Measurements from ENCODE around the gene KCNJ11.
A peak's percentile ranks its signal among the peaks of the same experiment; 100 is the strongest.

Gene KCNJ11

DNA sequence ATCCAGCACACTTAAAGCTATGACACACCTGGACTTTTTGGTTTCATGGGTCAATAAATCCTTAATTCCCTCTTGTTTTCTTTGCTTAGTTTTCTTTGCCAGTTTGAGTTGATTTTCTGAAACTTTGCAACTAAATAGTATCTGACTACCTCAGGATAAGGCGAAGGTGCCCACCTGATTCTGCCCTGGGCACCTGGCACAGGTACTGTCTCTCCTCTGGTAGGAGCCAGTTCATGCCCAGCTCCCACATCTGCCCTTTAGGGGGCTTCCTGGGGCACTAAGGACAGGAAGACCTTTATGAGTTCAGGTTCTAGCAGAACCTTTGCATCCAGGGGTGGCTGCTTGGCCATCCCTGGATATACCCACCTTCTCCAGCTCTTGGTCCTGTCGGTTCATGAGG, 19.6 kb upstream of the KCNJ11 start:
- no peak for DNase-seq (ENCODE audit: low spot score)

DNA sequence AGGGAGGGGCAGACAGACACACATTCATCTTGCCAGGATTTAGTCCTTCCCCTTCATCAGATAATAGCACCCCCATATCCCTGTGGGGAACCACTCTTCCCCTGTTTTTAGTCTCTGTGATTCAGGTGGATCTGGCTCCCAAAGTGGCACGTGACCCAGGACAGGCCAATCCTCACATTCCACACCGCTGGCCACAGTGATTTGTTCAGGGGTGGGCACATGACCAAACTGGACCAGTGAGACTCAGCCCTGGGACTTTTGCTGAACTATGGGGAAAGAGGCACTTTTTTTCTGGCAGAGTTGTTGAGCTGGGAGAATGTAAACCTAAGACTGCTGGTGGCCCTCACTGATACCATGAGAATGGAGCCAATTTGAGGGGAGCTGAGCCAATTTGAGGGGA, 19.1 kb upstream of the KCNJ11 start:
- DNase-seq (ENCODE audit: low spot score): no peak

GRCh38 chr11:17406818-17407149, 18.3 kb upstream of the KCNJ11 start:
- DNase-seq (ENCODE audit: low spot score): no peak

GRCh38 chr11:17406082-17406817, 17.8 kb upstream of the KCNJ11 start:
- no peak for DNase-seq (ENCODE audit: low spot score)

DNA sequence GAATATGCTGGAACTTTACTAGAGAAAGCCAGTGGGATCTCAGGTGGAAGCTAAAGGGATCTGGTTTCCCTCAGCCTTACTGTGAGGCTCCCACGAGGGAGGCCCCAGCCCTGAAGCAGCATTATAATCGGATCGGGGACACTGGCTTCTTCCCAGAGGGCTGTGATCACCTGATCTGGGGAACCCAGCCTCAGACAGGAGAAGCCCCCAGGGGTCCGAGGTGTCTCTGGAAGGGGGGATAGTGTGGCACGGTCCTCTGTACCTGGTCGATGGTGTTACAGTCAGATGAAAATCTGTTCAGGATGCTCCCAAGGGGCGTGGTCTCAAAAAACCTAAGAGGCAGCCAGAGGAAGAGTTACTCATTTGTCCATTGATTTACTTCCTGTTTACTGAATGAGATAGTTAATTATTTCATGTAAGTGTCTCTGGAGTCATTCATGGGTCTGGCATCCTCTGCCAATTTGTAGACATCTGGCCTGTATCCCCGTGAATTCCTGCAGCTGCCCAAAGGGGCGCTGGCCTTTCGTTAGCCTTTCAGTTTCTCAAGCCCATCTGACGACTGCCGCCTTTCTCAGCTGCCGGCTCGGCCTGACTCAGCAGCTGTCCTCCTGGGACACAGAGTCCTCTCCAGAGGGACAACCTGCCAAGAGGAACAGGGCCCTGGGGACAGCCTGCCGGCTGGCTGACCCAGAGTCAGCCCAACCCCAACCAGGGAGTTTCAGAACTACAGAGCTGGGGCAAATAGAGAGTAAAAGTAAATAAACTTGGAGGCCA, 17.0 kb upstream of the KCNJ11 start:
- peak; percentile 67 for DNase-seq (ENCODE audit: low spot score)

DNA sequence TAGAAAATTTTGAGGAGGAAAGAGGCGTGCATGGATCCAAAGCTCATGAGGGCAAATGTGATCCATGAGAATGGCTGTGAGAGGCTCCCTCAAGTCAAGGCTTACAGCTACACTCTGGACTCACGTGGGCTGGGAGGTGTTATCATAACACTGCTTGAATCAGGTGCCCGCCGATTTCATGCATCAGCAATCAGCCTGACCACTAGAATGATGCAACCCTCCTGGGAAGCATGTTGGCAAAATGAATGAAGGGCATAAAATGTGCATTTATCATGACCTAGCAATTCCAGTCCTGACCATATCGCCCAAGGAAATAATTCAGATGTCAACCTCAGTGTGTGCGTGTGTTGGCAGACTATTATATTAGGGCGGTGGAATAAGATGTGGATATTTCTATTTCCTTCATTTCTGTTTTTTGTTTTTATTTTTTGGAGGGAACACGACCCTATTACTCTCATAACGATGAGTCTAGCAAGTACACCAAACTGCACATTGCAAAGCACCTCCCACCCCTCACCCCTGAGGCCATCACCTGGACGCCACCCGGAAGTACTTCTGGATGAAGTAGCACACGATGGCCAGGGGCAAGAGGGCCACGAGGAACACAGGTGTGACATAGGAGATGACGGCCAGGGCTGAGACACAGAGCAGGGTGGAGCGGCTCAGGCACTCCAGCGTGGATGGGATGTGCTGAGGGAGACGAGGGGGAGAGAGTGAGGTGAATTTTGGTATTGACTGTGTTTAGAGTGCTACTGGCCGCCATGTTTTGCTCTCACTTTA, 15.7 kb upstream of the KCNJ11 start:
- no peak for DNase-seq (ENCODE audit: low spot score)

DNA sequence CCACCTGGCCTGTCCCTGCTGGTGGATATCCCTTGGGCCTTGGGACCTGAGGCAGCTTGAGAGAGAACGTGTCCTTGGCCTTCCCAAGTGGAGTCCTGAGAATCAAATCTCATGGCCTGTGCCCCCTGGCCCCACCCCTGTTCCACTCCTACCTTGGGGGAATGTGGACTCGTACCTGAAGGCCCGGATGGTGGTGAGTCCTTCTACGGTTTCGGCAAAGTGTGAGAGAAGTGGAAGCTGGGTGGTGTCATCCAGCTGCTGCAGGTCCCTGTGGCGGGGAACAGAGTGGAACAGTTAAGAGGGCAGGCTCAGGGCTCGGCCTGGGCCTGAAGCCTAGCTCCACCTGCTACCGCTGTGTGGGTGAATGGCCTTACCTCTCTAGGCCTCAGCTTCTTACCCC, 14.0 kb upstream of the KCNJ11 start:
- no peak for DNase-seq (ENCODE audit: low spot score)

DNA sequence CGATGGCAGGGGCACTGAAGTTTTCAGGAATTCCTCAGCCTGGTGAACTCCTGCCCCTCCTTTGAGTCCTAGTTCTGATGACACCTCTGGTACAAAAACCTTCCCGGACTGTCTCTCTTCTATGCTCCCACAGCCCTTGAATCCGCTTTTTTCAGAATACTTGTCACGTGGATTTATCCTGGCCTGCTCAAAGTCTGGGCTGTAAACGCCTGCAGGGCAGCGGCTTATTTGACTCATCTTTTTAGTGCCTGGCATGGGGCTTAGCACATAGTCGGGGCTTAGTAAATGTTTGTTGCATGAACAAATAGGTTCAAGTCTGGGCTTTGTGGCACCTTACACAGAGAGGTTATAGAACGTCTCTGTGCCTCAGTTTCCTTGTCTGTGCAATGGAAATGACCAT, 13.4 kb upstream of the KCNJ11 start:
- DNase-seq (ENCODE audit: low spot score): no peak

GRCh38 chr11:17401316-17401715, 12.9 kb upstream of the KCNJ11 start:
- DNase-seq (ENCODE audit: low spot score): no peak

DNA sequence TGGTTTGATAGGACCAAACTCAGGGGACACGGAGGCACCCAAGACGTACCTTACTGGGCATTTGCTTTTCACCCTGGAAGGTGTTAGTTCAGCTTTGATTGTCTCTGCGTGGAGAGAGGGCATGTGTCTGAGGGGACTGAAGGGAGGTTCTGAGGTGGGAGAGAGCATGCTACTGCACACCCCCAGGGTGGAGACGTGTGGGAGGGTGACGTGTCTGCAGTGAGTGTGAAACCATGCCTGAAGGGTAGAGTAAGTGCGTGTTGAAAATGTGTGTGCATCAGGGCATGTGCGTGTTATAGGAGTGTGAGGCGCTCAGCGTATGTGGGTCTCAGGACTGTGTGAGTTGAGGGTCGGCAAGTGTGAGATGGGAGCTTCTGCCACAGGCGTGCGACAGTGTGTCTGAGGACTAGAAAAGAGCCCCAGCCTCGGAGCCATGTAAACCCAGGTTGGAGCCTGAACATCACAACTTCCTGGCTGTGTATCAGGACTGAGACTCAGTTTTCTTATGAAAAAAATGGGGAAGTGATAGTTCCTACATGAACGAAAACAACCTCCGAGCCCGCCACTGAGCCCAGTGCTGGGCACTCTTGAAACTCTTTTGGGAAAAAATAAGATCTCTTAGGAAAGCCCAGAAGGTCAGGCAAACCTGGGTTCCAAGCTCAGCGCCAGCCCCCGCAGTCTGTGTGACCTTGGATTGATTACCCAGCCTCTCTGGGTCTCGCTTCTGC, 11.8 kb upstream of the KCNJ11 start:
- no peak for DNase-seq (ENCODE audit: low spot score)

DNA sequence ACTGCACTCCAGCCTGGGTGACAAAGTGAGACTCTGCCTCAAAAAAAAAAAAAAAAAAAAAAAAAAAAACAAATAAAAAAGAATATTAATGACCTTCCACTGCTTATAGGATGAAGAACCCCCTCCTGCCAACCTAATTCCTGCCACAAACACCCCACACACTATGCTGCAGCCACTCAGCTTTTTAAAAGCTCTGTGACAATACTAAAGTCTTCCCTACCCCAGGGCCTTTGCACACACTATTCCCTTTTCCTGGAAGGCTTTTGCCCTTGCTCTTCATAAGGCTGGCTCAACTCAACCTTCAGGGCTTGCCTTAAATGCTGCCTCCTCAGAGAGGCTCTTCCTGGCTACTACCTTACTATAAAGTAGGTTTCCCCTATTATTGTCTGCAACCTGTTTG, 10.8 kb upstream of the KCNJ11 start:
- DNase-seq (ENCODE audit: low spot score): no peak

DNA sequence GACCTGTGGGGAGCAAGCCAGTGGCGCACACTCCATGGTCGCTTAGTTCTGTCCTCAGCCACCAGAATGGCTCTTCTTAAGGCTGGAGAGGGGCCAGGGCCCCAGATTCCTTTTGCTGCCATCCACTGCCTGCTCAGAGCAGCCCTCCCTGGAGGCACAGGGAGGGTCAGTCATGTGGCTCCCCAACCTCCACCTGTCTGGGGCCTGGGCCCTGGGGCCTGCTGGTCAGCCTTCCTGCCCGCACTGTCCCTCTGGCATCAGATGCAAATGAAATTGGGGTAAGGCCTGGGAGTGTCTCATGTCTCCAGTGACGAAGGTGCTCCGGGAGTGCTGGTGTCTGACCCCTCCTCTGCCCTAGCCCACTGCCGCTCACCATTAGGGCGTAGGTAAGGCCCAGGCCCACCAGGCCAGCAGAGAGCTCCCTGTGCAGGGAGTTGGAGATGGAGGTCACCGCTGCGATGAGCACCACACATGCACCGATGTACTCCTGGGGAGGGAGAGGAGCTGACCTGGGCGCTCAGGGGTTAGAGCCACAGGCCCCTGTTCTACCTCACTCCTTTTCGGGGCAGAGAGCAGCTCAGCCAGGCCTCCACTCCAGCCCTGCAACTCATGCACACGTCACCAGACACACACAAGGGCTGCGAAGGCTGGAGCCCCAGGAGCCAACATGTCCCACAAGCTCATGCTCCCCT, 9.0 kb upstream of the KCNJ11 start:
- DNase-seq (ENCODE audit: low spot score): no peak

DNA sequence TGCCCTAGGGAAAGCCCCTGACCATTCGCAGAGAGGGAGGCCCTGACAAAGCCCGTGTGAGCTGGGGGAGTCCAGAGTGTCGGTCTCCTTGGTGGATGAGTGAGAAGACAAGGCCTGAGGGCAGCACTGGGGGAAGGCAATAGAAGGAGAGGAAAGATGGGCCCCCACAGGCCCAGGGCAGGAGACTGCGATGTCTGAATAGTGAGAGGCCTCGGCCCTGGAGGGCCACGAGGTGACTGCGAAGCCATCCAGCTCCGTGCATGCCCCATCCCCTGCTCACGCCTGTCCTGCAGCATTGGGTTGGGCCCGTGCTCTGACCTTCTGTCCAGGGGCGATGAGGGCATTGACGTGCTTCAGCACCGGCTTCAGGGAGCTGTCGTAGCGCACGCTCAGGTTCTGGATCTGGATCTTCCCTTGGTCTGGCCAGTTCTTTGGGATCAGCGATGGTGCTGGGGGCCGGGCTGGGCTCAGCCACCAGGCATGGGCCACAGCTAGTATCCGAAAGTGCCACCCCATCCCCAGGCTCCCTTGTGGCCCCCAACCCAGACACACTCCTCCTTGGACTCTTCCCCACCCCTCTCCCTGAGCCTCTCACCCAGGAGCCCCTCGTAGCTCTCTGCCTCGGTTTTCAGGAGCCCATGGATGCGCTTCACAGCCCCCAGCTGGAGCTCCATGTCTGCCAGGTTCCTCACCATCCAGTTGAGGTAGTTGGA, 8.3 kb upstream of the KCNJ11 start:
- DNase-seq (ENCODE audit: low spot score): no peak

- DNase-seq (ENCODE audit: low spot score): no peak
Measured at GRCh38 chr11:17395978-17396377, 7.5 kb upstream of the KCNJ11 start.

GRCh38 chr11:17395554-17395961, 7.1 kb upstream of the KCNJ11 start:
- no peak for DNase-seq (ENCODE audit: low spot score)

DNA sequence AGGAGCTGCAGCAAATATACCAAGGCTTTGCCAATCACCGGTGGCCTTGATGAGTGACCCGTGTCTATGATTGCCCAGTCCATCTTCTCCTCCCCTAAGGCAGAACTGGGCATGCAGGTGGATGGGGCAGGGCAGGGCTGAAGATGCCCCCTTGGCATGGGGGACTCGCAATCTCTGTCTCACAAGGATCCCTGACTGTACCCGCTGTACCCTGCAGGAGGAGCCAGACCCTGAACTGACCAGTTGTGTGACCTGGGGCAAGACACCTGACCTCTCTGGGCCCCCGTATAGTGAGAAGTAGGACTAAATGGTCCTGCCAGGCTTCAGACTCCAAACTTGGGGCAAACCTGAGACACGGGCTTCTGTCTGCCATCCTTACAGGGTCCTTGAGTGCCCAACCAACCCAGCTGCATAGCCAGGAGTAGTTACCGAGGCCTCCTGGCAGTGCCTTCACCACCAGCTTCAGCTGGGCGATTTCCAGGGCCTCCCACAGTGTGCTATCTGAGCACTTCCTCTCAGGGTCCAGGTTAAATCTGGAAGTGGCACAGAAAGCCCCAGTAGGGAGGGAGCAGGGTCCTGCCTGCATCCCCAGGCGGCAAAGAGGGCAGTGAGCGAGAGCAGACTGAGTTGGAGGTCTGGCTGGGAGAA, 6.4 kb upstream of the KCNJ11 start:
- DNase-seq (ENCODE audit: low spot score): no peak

- DNase-seq (ENCODE audit: low spot score): no peak
Measured at GRCh38 chr11:17393472-17393871, 5.0 kb upstream of the KCNJ11 start.

DNA sequence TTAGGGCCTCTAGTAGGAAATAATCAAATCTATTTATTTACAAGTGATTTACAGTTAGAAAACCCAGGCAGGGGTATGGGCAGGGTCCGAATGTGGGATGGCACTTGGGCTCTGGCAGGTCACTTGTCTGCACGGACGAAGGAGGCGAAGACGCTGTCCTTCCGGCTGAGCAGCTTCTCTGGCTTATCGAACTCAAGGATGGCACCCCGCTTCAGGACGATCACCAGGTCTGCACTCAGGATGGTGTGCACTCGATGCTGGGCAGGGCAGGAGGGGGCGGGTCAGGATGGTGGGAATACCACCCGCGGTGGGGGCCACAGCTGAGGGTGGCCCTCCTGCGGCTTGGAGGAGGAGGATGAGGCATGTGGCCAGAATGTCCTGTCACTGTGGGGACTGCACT, 4.4 kb upstream of the KCNJ11 start:
- DNase-seq (ENCODE audit: low spot score): no peak

- DNase-seq (ENCODE audit: low spot score): no peak
Measured at GRCh38 chr11:17391493-17392355, 3.3 kb upstream of the KCNJ11 start.
